Measurements from ENCODE around the gene VIM.
A peak's percentile ranks its signal among the peaks of the same experiment; 100 is the strongest.

The VIM gene

DNA sequence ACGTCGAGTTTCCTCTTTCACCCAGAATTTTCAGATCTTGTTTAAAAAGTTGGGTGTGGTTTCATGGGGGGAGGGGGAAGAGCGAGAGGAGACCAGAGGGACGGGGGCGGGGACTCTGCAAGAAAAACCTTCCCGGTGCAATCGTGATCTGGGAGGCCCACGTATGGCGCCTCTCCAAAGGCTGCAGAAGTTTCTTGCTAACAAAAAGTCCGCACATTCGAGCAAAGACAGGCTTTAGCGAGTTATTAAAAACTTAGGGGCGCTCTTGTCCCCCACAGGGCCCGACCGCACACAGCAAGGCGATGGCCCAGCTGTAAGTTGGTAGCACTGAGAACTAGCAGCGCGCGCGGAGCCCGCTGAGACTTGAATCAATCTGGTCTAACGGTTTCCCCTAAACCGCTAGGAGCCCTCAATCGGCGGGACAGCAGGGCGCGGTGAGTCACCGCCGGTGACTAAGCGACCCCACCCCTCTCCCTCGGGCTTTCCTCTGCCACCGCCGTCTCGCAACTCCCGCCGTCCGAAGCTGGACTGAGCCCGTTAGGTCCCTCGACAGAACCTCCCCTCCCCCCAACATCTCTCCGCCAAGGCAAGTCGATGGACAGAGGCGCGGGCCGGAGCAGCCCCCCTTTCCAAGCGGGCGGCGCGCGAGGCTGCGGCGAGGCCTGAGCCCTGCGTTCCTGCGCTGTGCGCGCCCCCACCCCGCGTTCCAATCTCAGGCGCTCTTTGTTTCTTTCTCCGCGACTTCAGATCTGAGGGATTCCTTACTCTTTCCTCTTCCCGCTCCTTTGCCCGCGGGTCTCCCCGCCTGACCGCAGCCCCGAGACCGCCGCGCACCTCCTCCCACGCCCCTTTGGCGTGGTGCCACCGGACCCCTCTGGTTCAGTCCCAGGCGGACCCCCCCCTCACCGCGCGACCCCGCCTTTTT is at the start of gene VIM:
Gene VIM (plus strand): TSS at position 151 of the 925 bp plus-strand sequence. CDS start 1,182 bp downstream, outside the sequence.
- peak; percentile 69 to 80 (median 77) for DNase-seq (ENCODE audit: low read depth in 2 of 3, low spot score in 2 of 3)

DNA sequence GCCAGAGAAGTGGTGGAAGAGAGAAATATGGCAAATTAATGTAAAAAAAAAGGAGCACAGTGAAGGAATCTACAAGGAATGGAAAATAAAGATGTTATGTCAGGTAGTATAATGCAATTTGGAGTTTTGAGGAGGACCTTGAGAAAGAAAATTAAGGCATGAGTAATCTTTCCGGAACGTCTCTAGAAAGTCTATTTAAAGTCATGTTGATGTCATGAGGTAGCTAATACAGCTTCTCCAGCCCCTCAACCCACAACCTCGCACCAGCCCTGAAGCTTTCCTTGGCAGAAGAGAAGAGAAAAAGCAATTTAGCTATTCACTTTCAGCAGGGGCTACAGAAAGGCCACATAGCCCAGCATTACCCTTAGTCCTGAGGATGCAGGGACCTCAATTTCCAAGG is 49.0 kb upstream of the VIM start:
- no peak for DNase-seq (ENCODE audit: low read depth in 2 of 3, low spot score in 2 of 3)

DNA sequence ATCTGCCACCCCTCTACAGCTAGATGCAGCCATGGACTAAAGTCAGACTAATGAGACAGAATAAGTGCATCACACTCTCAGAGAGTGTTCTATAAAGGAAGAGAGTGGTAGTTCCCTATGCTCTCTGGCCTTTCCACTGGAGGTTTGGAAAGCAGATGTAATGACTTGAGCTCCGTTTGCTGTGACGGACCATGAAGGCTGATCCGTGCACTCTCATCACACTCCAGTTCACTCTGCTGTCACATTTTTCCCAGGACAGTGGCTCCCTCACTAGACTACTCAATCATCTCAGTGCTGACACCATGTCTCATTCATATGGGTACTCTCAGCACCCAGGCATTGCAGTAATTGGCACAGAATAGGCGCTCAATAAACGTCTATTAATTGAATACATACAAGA is 46.9 kb upstream of the VIM start:
- no peak for DNase-seq (ENCODE audit: low read depth in 2 of 3, low spot score in 2 of 3)

DNA sequence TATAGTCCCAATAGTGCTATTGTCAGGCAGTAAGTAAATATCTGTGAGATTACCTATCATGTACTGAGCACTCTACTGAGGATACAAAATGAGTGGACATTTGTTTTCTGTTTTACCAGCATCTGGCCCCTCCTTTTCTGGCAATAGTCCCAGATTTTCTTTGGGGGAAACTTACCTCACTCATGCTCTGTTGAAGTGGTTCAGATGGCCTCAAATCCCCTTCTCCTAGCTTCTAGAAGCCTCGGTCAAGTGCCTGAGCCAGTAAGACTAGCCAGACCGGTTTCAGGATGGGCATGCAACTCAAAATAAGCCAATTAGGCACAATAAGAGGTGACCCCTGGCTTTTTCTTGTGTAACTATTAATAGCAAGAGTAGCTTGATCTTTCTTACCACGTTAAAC is 46.3 kb upstream of the VIM start:
- DNase-seq (ENCODE audit: low read depth in 2 of 3, low spot score in 2 of 3), result no peak

GRCh38 chr10:17183110-17183509 is 44.9 kb upstream of the VIM start:
- DNase-seq (ENCODE audit: low read depth in 2 of 3, low spot score in 2 of 3), result no peak

GRCh38 chr10:17185873-17186272 is 42.2 kb upstream of the VIM start:
- DNase-seq (ENCODE audit: low read depth in 2 of 3, low spot score in 2 of 3), result no peak

- no peak for DNase-seq (ENCODE audit: low read depth in 2 of 3, low spot score in 2 of 3)
Measured at GRCh38 chr10:17188644-17189172, 39.3 kb upstream of the VIM start.

DNA sequence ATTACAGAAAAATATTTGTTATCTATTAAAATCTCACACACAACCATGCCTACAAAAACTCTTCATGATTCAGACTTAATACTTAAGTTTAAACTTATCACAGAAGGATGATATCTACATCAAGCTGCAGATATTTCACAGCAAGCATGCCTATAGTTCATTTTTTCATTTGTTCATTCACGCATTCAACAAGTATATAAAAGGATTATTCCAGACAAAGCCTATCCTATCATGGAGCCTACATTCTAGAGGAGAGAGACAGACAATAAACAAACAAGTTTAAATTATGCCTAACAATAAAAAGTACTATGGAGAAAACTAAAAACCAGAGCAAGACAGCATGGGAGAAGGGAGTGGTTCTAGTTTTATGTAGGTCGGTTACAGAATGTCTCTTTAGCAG is 37.4 kb upstream of the VIM start:
- DNase-seq (ENCODE audit: low read depth in 2 of 3, low spot score in 2 of 3), result no peak

- no peak for DNase-seq (ENCODE audit: low read depth in 2 of 3, low spot score in 2 of 3)
Measured at GRCh38 chr10:17195083-17195482, 33.0 kb upstream of the VIM start.

DNA sequence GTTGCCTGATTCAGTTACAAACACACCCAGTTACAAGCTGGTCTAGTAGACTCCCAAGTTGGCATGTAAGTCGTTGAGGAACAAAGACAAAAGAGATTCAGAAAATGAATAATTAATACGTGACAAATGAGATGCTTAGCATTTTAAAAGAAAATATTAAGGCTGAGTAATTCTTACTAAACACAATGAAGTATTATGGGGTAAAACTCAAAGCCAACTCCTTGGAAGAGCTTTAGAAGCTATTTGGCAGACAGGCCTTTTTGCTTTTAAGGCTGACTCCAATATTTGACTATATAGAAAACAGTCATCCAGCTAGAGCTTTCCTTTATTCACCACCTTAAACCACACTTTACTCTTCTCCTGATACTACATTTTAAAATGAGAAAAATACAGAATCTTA is 32.0 kb upstream of the VIM start:
- no peak for DNase-seq (ENCODE audit: low read depth in 2 of 3, low spot score in 2 of 3)

- DNase-seq (ENCODE audit: low read depth in 2 of 3, low spot score in 2 of 3), result no peak
Measured at GRCh38 chr10:17196573-17196972, 31.5 kb upstream of the VIM start.

- DNase-seq (ENCODE audit: low read depth in 2 of 3, low spot score in 2 of 3), result no peak
Measured at GRCh38 chr10:17199351-17199804, 28.7 kb upstream of the VIM start.

GRCh38 chr10:17200001-17200911 is 27.8 kb upstream of the VIM start:
- no peak for DNase-seq (ENCODE audit: low read depth in 2 of 3, low spot score in 2 of 3)

- peak; percentile 62 to 67 (median 66) for DNase-seq (ENCODE audit: low read depth in 2 of 3, low spot score in 2 of 3)
Measured at GRCh38 chr10:17200912-17201793, 26.9 kb upstream of the VIM start, which contains the start of gene TRDMT1. TSS of gene TRDMT1 (minus strand) at chr10:17201672. CDS start at chr10:17201634, 38 bp downstream.

DNA sequence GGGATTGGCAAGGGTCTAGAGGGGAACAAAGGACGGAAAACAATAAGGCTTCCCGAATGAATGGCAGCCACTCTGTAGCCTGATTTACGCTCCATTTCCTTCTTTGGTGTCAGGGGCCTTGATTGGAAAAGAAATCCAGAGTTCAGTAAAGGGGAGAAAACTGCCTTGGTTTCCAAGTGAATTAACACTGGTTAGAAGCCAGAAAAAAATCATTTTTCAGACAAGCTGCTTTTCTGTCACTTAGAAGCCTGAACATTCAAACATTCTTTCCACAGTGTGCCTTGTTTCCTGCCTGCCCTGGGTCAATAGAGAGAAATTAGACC is 26.3 kb upstream of the VIM start:
- no peak for DNase-seq (ENCODE audit: low read depth in 2 of 3, low spot score in 2 of 3)

DNA sequence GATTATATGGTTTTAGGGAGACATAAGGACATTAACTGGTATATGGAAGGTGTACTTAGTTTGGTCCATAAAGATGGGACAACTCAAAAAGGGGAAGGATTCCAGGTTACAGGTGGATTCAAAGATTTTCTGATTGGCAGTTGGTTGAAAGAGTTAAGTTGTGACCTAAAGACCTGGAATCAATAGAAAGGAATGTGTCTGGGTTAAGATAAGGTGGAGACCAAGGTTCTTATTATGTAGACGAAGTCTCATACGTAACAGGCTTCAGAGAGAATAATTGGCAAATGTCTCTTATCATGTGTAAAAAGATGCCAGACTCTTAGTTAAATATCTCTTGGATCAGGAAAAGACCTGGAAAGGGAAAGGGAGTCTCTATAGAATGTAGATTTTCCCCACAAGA is 25.5 kb upstream of the VIM start:
- DNase-seq (ENCODE audit: low read depth in 2 of 3, low spot score in 2 of 3), result no peak

- no peak for DNase-seq (ENCODE audit: low read depth in 2 of 3, low spot score in 2 of 3)
Measured at GRCh38 chr10:17202999-17203398, 25.0 kb upstream of the VIM start.

DNA sequence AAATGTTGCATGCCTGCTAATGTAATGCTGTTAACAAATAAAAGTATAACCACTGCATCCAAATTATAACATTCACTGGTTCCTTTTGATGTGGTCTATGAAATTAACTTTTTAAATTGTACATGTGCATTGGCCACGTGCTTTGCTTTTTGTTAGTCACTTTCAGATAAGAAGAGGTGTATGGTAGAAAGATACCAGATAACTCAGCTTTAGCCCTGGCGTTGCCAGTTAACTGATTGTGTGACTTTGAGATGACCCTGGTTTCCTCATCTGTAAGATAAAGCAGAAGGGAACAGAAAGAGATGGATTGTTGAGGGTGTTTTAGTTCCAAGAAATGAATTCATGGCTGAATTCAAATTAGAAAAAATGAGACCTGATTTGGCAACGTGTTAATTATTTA is 24.6 kb upstream of the VIM start:
- DNase-seq (ENCODE audit: low read depth in 2 of 3, low spot score in 2 of 3), result no peak

- DNase-seq (ENCODE audit: low read depth in 2 of 3, low spot score in 2 of 3), result no peak
Measured at GRCh38 chr10:17206210-17206709, 21.8 kb upstream of the VIM start.

GRCh38 chr10:17208476-17208875 is 19.6 kb upstream of the VIM start:
- no peak for DNase-seq (ENCODE audit: low read depth in 2 of 3, low spot score in 2 of 3)
